ENCODE results near the gene GAL3ST3.

DNA sequence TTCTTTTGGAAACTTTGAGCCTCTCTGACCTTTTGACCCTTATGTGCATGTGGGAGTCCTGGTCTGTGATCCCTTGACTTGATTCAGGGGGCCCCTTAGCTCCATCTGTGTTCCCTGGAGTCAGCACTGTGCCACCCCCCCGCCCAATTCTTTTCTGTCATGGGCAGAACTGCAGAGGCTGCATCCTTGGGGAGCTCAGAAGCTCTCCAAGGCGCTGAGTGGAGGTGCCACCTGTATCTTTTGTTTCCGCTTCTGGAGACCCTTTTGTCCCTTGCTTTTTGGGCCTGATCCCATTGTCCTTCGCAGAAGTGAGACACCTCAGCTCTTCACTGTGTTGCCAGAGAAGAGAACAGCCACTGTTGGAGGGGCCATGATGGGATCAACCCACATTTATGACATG, 18.7 kb upstream of the GAL3ST3 start:
- TF ChIP-seq, protein P1, sequence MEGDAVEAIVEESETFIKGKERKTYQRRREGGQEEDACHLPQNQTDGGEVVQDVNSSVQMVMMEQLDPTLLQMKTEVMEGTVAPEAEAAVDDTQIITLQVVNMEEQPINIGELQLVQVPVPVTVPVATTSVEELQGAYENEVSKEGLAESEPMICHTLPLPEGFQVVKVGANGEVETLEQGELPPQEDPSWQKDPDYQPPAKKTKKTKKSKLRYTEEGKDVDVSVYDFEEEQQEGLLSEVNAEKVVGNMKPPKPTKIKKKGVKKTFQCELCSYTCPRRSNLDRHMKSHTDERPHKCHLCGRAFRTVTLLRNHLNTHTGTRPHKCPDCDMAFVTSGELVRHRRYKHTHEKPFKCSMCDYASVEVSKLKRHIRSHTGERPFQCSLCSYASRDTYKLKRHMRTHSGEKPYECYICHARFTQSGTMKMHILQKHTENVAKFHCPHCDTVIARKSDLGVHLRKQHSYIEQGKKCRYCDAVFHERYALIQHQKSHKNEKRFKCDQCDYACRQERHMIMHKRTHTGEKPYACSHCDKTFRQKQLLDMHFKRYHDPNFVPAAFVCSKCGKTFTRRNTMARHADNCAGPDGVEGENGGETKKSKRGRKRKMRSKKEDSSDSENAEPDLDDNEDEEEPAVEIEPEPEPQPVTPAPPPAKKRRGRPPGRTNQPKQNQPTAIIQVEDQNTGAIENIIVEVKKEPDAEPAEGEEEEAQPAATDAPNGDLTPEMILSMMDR (conservative IDR thresholded peaks at IDR 0.05) = no peak
- TF ChIP-seq ZFX (IDR thresholded peaks at IDR 0.05) = no peak
